Lower leg skin (tissue), 4 donors: ENCODE measurements around the gene ASTL. TPM values are rescaled to one million over a fixed set of nuclear protein-coding genes. Genes with fewer than 3 reads are reported as not detected.

Experiments used
- DNase-seq, 2 donors: peaks; one replicate each; pipeline ENCODE4 v3.0.0-alpha.2; 2019; ENCODE audit warnings: low spot score in 2 of 2
- H3K4me3 ChIP-seq: fragments of 200-600 bp; sonication (generic); 2 replicates; pipeline ENCODE4 v1.5.1; 2017; ENCODE audit warnings: mild to moderate bottlenecking, low read depth; ENCODE audit not compliant: poor library complexity, severe bottlenecking
- POLR2A ChIP-seq, 2 donors: fragments of 450-650 bp; IDR thresholded peaks; one replicate each; pipeline ENCODE4 v1.6.1; 2016 to 2017; ENCODE audit warnings: antibody characterized with exemption in 2 of 2, mild to moderate bottlenecking in 1 of 2, moderate library complexity in 1 of 2
- WGBS, 2 donors: methylation state at CpG; one replicate each; pipeline ENCODE4 v1.1.5; 2018; 5-methylcytosine and 5-hydroxymethylcytosine counted together
- intact Hi-C: fragments of 100-400 bp; cut with DNase I; formaldehyde crosslinking; loops from one replicate; pipeline ENCODE4 v1.15.0; 2023; ENCODE audit warnings: low total_unique reads
- total RNA-seq, 4 donors: library from RNA; depleted of rRNA; stranded (reverse); fragments of >200 nt; gene quantifications; one replicate each; pipeline ENCODE4 v1.1.0, GENCODE V29; 2016
- TF ChIP-seq, protein P1 (sequence below), 3 donors: fragments of 450-650 bp; IDR thresholded peaks; one replicate each; pipeline ENCODE4 v1.5.1; 2016; ENCODE audit warnings: antibody characterized with exemption in 3 of 3, mild to moderate bottlenecking in 3 of 3, moderate library complexity in 2 of 3

The ASTL gene
- total RNA-seq, 4 donors from 2014 or later: 0.20 to 1.8 (median 0.63) TPM; not detected in 1

DNA sequence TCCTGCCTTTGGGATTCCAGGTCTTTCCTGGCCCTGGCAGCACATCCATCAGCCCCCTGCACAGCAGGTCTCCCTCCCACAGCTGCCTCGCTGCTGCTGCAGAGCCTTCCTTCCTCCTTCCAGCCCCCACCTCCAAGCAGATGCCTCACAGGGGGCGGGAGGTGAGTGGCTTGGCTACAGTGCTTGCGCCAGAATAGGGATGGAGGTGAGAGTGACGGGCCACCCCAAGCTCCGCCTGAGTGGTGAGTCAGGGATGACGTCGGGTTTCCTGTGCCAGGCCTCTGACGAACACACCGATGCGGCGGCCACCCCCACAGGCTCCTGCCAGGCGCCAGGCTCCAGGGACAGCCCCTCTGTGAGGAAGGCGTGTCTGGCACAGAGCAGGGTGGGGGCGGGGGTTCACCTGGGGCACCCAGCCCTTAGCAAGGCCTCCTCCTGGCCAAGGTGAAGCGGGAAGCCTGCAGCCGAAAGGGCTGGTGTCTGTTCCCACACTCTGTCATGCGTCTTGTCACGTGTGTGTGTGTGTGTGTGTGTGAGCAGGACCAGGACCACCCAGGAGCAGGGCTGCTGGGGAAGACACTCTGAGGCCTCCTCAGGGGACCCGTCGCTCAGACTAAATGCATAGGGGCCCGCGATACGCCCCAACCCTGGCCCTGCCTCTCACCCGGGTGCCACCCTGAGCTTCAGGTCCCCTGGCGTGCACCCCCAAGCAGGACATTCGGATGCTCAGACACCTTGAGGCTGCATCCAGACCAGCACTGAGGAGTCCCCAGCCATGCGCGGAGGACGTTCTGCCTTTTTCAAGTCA, 10.3 kb upstream of the ASTL start:
- peak; percentile 79 to 96 for DNase-seq
- 32 to 42% methylated on average over 20 to 28 of the region's 29 CpGs for WGBS, 2 donors
- intact Hi-C loops: no loop called here
- no peak overlapping the region for H3K4me3 ChIP-seq
- TF ChIP-seq, protein P1, sequence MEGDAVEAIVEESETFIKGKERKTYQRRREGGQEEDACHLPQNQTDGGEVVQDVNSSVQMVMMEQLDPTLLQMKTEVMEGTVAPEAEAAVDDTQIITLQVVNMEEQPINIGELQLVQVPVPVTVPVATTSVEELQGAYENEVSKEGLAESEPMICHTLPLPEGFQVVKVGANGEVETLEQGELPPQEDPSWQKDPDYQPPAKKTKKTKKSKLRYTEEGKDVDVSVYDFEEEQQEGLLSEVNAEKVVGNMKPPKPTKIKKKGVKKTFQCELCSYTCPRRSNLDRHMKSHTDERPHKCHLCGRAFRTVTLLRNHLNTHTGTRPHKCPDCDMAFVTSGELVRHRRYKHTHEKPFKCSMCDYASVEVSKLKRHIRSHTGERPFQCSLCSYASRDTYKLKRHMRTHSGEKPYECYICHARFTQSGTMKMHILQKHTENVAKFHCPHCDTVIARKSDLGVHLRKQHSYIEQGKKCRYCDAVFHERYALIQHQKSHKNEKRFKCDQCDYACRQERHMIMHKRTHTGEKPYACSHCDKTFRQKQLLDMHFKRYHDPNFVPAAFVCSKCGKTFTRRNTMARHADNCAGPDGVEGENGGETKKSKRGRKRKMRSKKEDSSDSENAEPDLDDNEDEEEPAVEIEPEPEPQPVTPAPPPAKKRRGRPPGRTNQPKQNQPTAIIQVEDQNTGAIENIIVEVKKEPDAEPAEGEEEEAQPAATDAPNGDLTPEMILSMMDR (IDR thresholded peaks at IDR 0.05): no peak

- intact Hi-C loops: no loop called here
- no peak for DNase-seq
- no peak overlapping the region for H3K4me3 ChIP-seq
- WGBS, 2 donors: 69 to 78% methylated on average over 7 to 9 of the region's 9 CpGs
- no peak for TF ChIP-seq POLR2A (IDR thresholded peaks at IDR 0.05)
- TF ChIP-seq, protein P1 (IDR thresholded peaks at IDR 0.05): no peak
Measured at GRCh38 chr2:96147593-96148201, 9.4 kb upstream of the ASTL start.

DNA sequence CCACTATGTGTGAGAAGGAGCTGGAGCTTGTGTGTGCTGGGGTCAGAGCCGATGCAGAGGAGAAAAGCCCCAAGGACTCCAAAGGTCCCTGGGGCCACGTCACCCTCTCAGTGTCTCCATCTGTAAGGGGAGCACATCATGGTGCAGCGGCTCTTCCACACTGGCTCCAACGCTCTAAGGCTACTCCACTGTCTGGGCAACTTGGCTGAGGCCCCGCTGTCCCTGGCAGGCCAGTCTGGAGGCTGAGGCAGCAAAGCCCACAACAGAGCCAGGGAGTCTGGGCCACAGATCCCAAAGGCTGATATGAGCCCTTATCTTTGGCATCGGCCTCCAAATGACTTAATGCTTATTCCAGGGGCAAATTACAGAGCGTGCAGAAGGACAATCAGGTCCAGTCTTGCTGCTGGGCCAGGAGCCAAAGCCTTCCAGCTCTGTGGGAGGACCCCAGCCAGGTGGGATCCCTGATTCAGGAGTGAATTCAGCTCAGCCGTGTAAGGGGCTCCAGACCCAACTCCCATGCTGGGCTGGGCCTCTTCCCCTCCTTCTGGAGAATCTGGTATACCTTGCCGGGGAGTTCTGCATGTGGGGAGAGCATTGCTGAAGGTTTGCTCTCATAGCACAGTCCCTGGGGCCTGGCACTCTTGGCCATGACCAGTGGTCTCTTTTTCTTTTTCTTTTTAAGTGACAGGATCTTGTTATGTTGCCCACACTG, 8.7 kb upstream of the ASTL start:
- H3K4me3 ChIP-seq: no peak overlapping the region
- TF ChIP-seq POLR2A (IDR thresholded peaks at IDR 0.05): no peak
- TF ChIP-seq, protein P1 (IDR thresholded peaks at IDR 0.05): no peak
- intact Hi-C loops: no loop called here
- 63 to 70% methylated on average over 7 to 9 of the region's 9 CpGs for WGBS, 2 donors
- no peak for DNase-seq

DNA sequence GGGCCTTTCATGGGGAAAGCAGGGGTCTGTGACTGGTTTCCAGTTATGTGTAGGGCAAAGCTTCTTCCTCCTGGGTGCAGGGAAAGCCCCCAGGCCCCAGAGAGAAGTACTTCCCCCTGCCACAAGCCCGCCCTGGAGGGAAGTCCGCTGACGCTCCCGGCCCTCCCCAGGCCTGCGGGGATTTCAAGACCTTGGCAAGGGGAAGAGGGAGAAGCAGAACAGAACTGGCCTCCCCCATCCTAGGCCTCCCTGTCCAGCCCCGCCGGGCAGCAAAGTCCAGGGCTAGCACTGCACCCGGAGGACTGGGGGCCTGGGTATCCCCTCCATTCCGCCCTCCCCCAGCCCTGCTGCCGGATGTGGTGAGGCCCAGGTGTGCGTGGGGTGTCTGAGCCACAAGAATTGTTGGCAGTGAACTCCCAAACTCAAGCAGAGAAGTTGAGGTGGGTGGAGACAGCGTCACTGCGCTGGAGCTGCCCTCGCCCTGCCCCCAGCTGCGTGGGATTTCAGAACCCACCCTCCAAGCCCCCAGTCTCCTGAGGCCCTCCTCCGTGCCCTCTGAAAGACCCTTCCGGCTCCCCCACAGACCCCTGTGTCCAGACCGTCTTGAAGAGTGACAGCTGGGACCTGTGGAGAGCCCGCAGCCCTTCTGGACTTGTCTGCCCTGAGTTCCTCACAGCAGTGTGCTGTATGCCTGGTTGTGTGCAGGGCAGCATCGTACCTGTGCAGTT, 8.0 kb upstream of the ASTL start:
- H3K4me3 ChIP-seq: no peak overlapping the region
- no peak for DNase-seq
- TF ChIP-seq POLR2A (IDR thresholded peaks at IDR 0.05): no peak
- TF ChIP-seq, protein P1 (IDR thresholded peaks at IDR 0.05): no peak
- 25 to 46% methylated on average over 16 to 18 of the region's 20 CpGs for WGBS, 2 donors
- intact Hi-C loops: no loop called here

DNA sequence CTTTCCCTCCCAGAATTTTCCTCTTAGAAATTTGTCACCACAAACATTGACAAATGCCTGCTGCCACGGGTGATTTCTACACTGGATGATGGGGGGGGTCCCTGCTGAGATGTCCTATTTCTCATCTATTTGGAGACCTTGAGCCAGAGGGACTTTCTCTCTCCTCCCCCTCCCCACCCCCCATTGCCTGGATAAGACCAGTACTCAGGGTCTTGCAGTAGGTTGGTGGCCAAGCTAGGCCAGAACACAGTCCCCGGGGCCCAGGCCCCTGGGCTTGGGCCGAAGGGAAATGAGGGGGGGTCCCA, 7.5 kb upstream of the ASTL start:
- no peak overlapping the region for H3K4me3 ChIP-seq
- WGBS, 2 donors: 29 to 36% methylated on average over 3 of the region's 3 CpGs
- TF ChIP-seq, protein P1 (IDR thresholded peaks at IDR 0.05): no peak
- TF ChIP-seq POLR2A (IDR thresholded peaks at IDR 0.05): no peak
- intact Hi-C loops: no loop called here
- DNase-seq: no peak
